H9 (cell line): Measurements from ENCODE around the gene TRIAP1. TPM values are rescaled to one million over a fixed set of nuclear protein-coding genes. Genes with fewer than 3 reads are reported as not detected.

Source experiments
- DNase-seq: peaks from one replicate; pipeline ENCODE4 v3.0.0-alpha.2; 2017
- H2AFZ ChIP-seq: one replicate; pipeline ENCODE4 v1.6.1; 2013; ENCODE audit warnings: mild to moderate bottlenecking, low read length, control low read depth, moderate library complexity
- H2AK5ac ChIP-seq: 2 replicates; pipeline ENCODE4 v1.6.1; 2013; ENCODE audit warnings: low read length, control low read depth, mixed read lengths; ENCODE audit not compliant: insufficient read length
- H2BK120ac ChIP-seq: one replicate; pipeline ENCODE4 v1.6.1; 2013; ENCODE audit warnings: low read depth, mild to moderate bottlenecking, low read length, control low read depth, inconsistent platforms; ENCODE audit not compliant: poor library complexity, severe bottlenecking
- H2BK12ac ChIP-seq: 2 replicates; pipeline ENCODE4 v1.6.1; 2013; ENCODE audit warnings: low read length, control low read depth, mixed read lengths, low read depth; ENCODE audit not compliant: insufficient read length
- H2BK15ac ChIP-seq: 2 replicates; pipeline ENCODE4 v1.6.1; 2013; ENCODE audit warnings: low read depth, low read length, control low read depth
- H2BK20ac ChIP-seq: one replicate; pipeline ENCODE4 v1.6.1; 2013; ENCODE audit warnings: low read depth, mild to moderate bottlenecking, low read length, control low read depth, inconsistent platforms; ENCODE audit not compliant: poor library complexity, severe bottlenecking
- H2BK5ac ChIP-seq: 2 replicates; pipeline ENCODE4 v1.6.1; 2013; ENCODE audit warnings: low read length, control low read depth, mixed read lengths; ENCODE audit not compliant: insufficient read length
- H3K14ac ChIP-seq: 2 replicates; pipeline ENCODE4 v1.6.1; 2013; ENCODE audit warnings: low read length, control low read depth; ENCODE audit not compliant: insufficient read depth
- H3K18ac ChIP-seq: 2 replicates; pipeline ENCODE4 v1.6.1; 2013; ENCODE audit warnings: low read depth, mild to moderate bottlenecking, mixed read lengths, low read length, control low read depth; ENCODE audit not compliant: insufficient read length
- H3K23ac ChIP-seq: 2 replicates; pipeline ENCODE4 v1.6.1; 2013; ENCODE audit warnings: low read length, control low read depth, mixed read lengths, low read depth; ENCODE audit not compliant: insufficient read length
- H3K23me2 ChIP-seq: 2 replicates; pipeline ENCODE4 v1.6.1; 2013; ENCODE audit warnings: low read depth, mild to moderate bottlenecking, mixed read lengths, low read length, control low read depth; ENCODE audit not compliant: insufficient read length, poor library complexity, severe bottlenecking
- H3K27ac ChIP-seq: 2 replicates; pipeline ENCODE4 v1.5.1; 2013; ENCODE audit warnings: low read length, control low read depth, mixed read lengths, low read depth; ENCODE audit not compliant: insufficient read length
- H3K27me3 ChIP-seq: 2 replicates; pipeline ENCODE4 v1.6.1; 2013; ENCODE audit warnings: low read length, control low read depth, inconsistent platforms; ENCODE audit not compliant: insufficient read depth
- H3K4ac ChIP-seq: 2 replicates; pipeline ENCODE4 v1.6.1; 2013; ENCODE audit warnings: low read depth, mild to moderate bottlenecking, control low read depth, inconsistent platforms, low read length, moderate library complexity
- H3K4me1 ChIP-seq: 2 replicates; pipeline ENCODE4 v1.6.1; 2013; ENCODE audit warnings: low read length, control low read depth, inconsistent platforms; ENCODE audit not compliant: insufficient read depth
- H3K4me2 ChIP-seq: 2 replicates; pipeline ENCODE4 v1.6.1; 2013; ENCODE audit warnings: low read length, control low read depth, mixed read lengths; ENCODE audit not compliant: insufficient read length, insufficient read depth
- H3K56ac ChIP-seq: 2 replicates; pipeline ENCODE4 v1.6.1; 2013; ENCODE audit warnings: low read depth, mild to moderate bottlenecking, mixed read lengths, low read length, control low read depth; ENCODE audit not compliant: insufficient read length
- H3K79me1 ChIP-seq: 2 replicates; pipeline ENCODE4 v1.6.1; 2013; ENCODE audit warnings: low read depth, mild to moderate bottlenecking, moderate library complexity, low read length, control low read depth, inconsistent platforms; ENCODE audit not compliant: insufficient read depth, poor library complexity, severe bottlenecking
- H3K79me2 ChIP-seq: 2 replicates; pipeline ENCODE4 v1.6.1; 2013; ENCODE audit warnings: low read length, control low read depth, inconsistent platforms; ENCODE audit not compliant: insufficient read depth
- H3K9ac ChIP-seq: 2 replicates; pipeline ENCODE4 v1.6.1; 2013; ENCODE audit warnings: low read length, control low read depth, mixed read lengths; ENCODE audit not compliant: insufficient read length; ENCODE audit errors: extremely low read depth
- H3K9me3 ChIP-seq: one replicate; pipeline ENCODE4 v1.6.1; 2013; ENCODE audit warnings: low read depth, low read length, inconsistent platforms; ENCODE audit not compliant: control insufficient read depth
- H3T11ph ChIP-seq: one replicate; pipeline ENCODE4 v1.6.1; 2013; ENCODE audit warnings: mild to moderate bottlenecking, low read length, control low read depth, inconsistent platforms
- H4K20me1 ChIP-seq: one replicate; pipeline ENCODE4 v1.6.1; 2013; ENCODE audit not compliant: control insufficient read depth, insufficient read length, insufficient read depth
- H4K5ac ChIP-seq: 2 replicates; pipeline ENCODE4 v1.6.1; 2013; ENCODE audit warnings: low read depth, mild to moderate bottlenecking, mixed read lengths, low read length, control low read depth; ENCODE audit not compliant: insufficient read length
- H4K8ac ChIP-seq: replicated peaks from 2 replicates; pipeline ENCODE4 v1.6.1; 2013; ENCODE audit warnings: low read length, control low read depth, mixed read lengths, low read depth; ENCODE audit not compliant: insufficient read length
- H4K91ac ChIP-seq: 2 replicates; pipeline ENCODE4 v1.6.1; 2013; ENCODE audit warnings: low read depth, mild to moderate bottlenecking, moderate library complexity, mixed read lengths, low read length, control low read depth; ENCODE audit not compliant: insufficient read length
- H3K27ac Mint-ChIP-seq, 3 experiments: 2 replicates in 2 of 3; 3 replicates in 1 of 3; pipeline ENCODE4 v1.8.0; 2020 to 2021; ENCODE audit warnings: mixed read lengths in 3 of 3, mild to moderate bottlenecking in 1 of 3, moderate library complexity in 1 of 3
- H3K27me3 Mint-ChIP-seq: 2 replicates; pipeline ENCODE4 v1.8.0; 2021; ENCODE audit warnings: low read depth, mild to moderate bottlenecking, moderate library complexity, mixed read lengths
- H3K36me3 Mint-ChIP-seq, 3 experiments: 2 replicates in 2 of 3; 3 replicates in 1 of 3; pipeline ENCODE4 v1.8.0; 2020 to 2021; ENCODE audit warnings: low read depth in 3 of 3, mixed read lengths in 3 of 3; ENCODE audit not compliant: insufficient read depth in 1 of 3
- H3K4me1 Mint-ChIP-seq, 2 experiments: 2 replicates each; pipeline ENCODE4 v1.8.0; 2020; ENCODE audit warnings: mixed read lengths in 2 of 2
- H3K4me3 Mint-ChIP-seq, 2 experiments: 2 replicates in 1 of 2; 3 replicates in 1 of 2; pipeline ENCODE4 v1.8.0; 2020 to 2021; ENCODE audit warnings: mild to moderate bottlenecking in 2 of 2, mixed read lengths in 2 of 2, moderate library complexity in 1 of 2
- H3K9me3 Mint-ChIP-seq, 2 experiments: 2 replicates in 1 of 2; 3 replicates in 1 of 2; pipeline ENCODE4 v1.8.0; 2020; ENCODE audit warnings: mild to moderate bottlenecking in 2 of 2, mixed read lengths in 2 of 2, moderate library complexity in 1 of 2
- WGBS: extraction: QIAGEN DNeasy Blood & Tissue Kit; methylation state at CpG from one replicate; pipeline ENCODE4 v1.1.7; 2013; ENCODE audit warnings: missing lambda C conversion rate, low lambda C conversion rate, mixed read lengths; ENCODE audit not compliant: insufficient read length; ENCODE audit errors: extremely low coverage; 5-methylcytosine and 5-hydroxymethylcytosine counted together
- total RNA-seq: library from RNA; stranded (reverse); gene quantifications from 2 replicates; pipeline ENCODE4 v1.2.1, GENCODE V29; 2021
- TF ChIP-seq, protein P1 (sequence below): fragments of 200-600 bp; sonication (generic); conservative IDR thresholded peaks from 3 replicates; pipeline ENCODE4 v1.8.0; 2021; ENCODE audit warnings: antibody characterized with exemption, mild to moderate bottlenecking

TRIAP1 gene
- total RNA-seq, 1 experiment from 2014 or later = 70.4 TPM

GRCh38 chr12:120469450-120470149, 23.4 kb upstream of the TRIAP1 start, which contains the start of gene SRSF9:
TSS of gene SRSF9 (minus strand) at chr12:120469748. CDS start at chr12:120469609, 139 bp downstream.
- H3K4me3 Mint-ChIP-seq = peak within 1 kb of the TSS; percentile 92 to 94
- no peaks in the 10 kb centered on the region for H3K27me3 Mint-ChIP-seq
- no peak within 1 kb of the TSS for H3T11ph ChIP-seq
- no peak within 1 kb of the TSS for H2AFZ ChIP-seq
- H3K27ac ChIP-seq = no peak within 1 kb of the TSS
- no peak within 1 kb of the TSS for H2BK15ac ChIP-seq
- peaks cover 24 to 31% of the 10 kb centered on the region in 2 experiments for H3K4me1 Mint-ChIP-seq
- peak within 1 kb of the TSS; percentile 90 for H3K9ac ChIP-seq
- H3K4ac ChIP-seq = no peak within 1 kb of the TSS
- peaks cover 7% of the 10 kb centered on the region for H3K23me2 ChIP-seq
- WGBS = no CpG with 5 or more reads among the region's 88 CpGs
- H3K79me1 ChIP-seq = peaks cover 3% of the 10 kb centered on the region
- peak within 1 kb of the TSS; percentile 93 for H3K18ac ChIP-seq
- no peaks in the 10 kb centered on the region for H3K27me3 ChIP-seq
- H3K4me2 ChIP-seq = peak within 1 kb of the TSS; percentile 74
- no peaks in the 10 kb centered on the region for H3K9me3 Mint-ChIP-seq
- no peak within 1 kb of the TSS for H3K23ac ChIP-seq
- H3K14ac ChIP-seq = peak within 1 kb of the TSS; percentile 99
- peak within 1 kb of the TSS; percentile 52 to 93 (median 66); a peak in 5 of 7 replicates for H3K27ac Mint-ChIP-seq
- H2BK12ac ChIP-seq = no peak within 1 kb of the TSS
- H4K91ac ChIP-seq = no peak within 1 kb of the TSS
- no peaks in the 10 kb centered on the region for H4K20me1 ChIP-seq
- peak; percentile 98 for DNase-seq
- TF ChIP-seq, protein P1, sequence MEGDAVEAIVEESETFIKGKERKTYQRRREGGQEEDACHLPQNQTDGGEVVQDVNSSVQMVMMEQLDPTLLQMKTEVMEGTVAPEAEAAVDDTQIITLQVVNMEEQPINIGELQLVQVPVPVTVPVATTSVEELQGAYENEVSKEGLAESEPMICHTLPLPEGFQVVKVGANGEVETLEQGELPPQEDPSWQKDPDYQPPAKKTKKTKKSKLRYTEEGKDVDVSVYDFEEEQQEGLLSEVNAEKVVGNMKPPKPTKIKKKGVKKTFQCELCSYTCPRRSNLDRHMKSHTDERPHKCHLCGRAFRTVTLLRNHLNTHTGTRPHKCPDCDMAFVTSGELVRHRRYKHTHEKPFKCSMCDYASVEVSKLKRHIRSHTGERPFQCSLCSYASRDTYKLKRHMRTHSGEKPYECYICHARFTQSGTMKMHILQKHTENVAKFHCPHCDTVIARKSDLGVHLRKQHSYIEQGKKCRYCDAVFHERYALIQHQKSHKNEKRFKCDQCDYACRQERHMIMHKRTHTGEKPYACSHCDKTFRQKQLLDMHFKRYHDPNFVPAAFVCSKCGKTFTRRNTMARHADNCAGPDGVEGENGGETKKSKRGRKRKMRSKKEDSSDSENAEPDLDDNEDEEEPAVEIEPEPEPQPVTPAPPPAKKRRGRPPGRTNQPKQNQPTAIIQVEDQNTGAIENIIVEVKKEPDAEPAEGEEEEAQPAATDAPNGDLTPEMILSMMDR = peak; percentile 91
- no peak within 1 kb of the TSS for H3K56ac ChIP-seq
- H4K5ac ChIP-seq = no peak within 1 kb of the TSS
- H2BK120ac ChIP-seq = no peak within 1 kb of the TSS
- no peak within 1 kb of the TSS for H2BK20ac ChIP-seq
- no peaks in the 10 kb centered on the region for H3K9me3 ChIP-seq
- H2BK5ac ChIP-seq = peak within 1 kb of the TSS; percentile 95
- H2AK5ac ChIP-seq = no peak within 1 kb of the TSS
- H3K36me3 Mint-ChIP-seq = peaks cover 19 to 33% (median 26%) of the 10 kb centered on the region in 3 experiments
- H3K79me2 ChIP-seq = peaks cover 11% of the 10 kb centered on the region; the same call in 1 of the 2 replicates
- H4K8ac ChIP-seq = no peak within 1 kb of the TSS
- H3K4me1 ChIP-seq = no peaks in the 10 kb centered on the region; the same call in 1 of the 2 replicates
